Lung (tissue), 12 donors: ENCODE results near the gene SLC2A6. TPM values are rescaled to one million over a fixed set of nuclear protein-coding genes. Genes with fewer than 3 reads are reported as not detected.

ENCODE experiments used
- ATAC-seq: fragments of 200-7000 bp; cut with Tn5 transposase; one replicate; pipeline ENCODE4 v1.9.1; 2020; ENCODE audit warnings: moderate number of reproducible peaks; ENCODE audit not compliant: insufficient read depth, low FRiP score
- DNase-seq, 3 donors: peaks; one replicate each; pipeline ENCODE4 v3.0.0-alpha.2; 2013 to 2017
- H3K27ac ChIP-seq, 2 donors: one replicate each; pipeline ENCODE4 v1.5.1; 2013; ENCODE audit warnings: mild to moderate bottlenecking in 2 of 2, moderate library complexity in 2 of 2, control low read depth in 1 of 2, inconsistent platforms in 1 of 2, low read depth in 1 of 2, low read length in 1 of 2
- H3K27me3 ChIP-seq, 3 donors: one replicate each; pipeline ENCODE4 v1.5.1; 2013; ENCODE audit warnings: low read length in 2 of 3; ENCODE audit not compliant: control insufficient read depth in 3 of 3, insufficient read depth in 3 of 3
- H3K36me3 ChIP-seq, 4 donors: one replicate each; pipeline ENCODE4 v1.5.1; 2013; ENCODE audit warnings: low read length in 4 of 4, mild to moderate bottlenecking in 1 of 4, moderate library complexity in 1 of 4; ENCODE audit not compliant: control insufficient read depth in 4 of 4, insufficient read depth in 4 of 4
- H3K4me1 ChIP-seq, 5 donors: one replicate each; pipeline ENCODE4 v1.5.1; 2013; ENCODE audit warnings: low read length in 5 of 5, mild to moderate bottlenecking in 2 of 5, moderate library complexity in 1 of 5; ENCODE audit not compliant: control insufficient read depth in 5 of 5, insufficient read depth in 5 of 5
- H3K4me3 ChIP-seq: one replicate; pipeline ENCODE4 v1.5.1; 2013; ENCODE audit warnings: mild to moderate bottlenecking, control low read depth, moderate library complexity
- H3K9ac ChIP-seq, 2 donors: one replicate each; pipeline ENCODE4 v1.5.1; 2013; ENCODE audit warnings: low read length in 2 of 2, control low read depth in 1 of 2; ENCODE audit not compliant: insufficient read depth in 1 of 2
- H3K9me3 ChIP-seq, 4 donors: one replicate each; pipeline ENCODE4 v1.5.1; 2013; ENCODE audit warnings: low read length in 3 of 4, mild to moderate bottlenecking in 1 of 4, moderate library complexity in 1 of 4; ENCODE audit not compliant: control insufficient read depth in 4 of 4, insufficient read depth in 3 of 4
- WGBS, 2 donors: extraction: QIAGEN DNeasy Blood & Tissue Kit; methylation state at CpG; one replicate each; pipeline ENCODE4 v1.1.7; 2013; 5-methylcytosine and 5-hydroxymethylcytosine counted together
- polyA plus RNA-seq, 2 donors: library from polyadenylated mRNA; stranded (reverse); fragments of 200-250 nt; gene quantifications; one replicate each; pipeline ENCODE4 v1.2.1, GENCODE V29; 2013
- total RNA-seq, 2 donors: library from RNA; depleted of rRNA in 1 of 2; stranded (reverse); fragments of >200 nt in 1 of 2; gene quantifications; one replicate each; pipeline ENCODE4 v1.2.1, GENCODE V29; 2014 to 2021
- TF ChIP-seq, protein P1 (sequence below): IDR thresholded peaks from 2 replicates; pipeline ENCODE4 v1.5.1; 2012; ENCODE audit warnings: mild to moderate bottlenecking; ENCODE audit errors: control extremely low read depth, extremely low read depth
- donor health status: control.
- donor health status: control.
- donor health status: Bipolar disorder and iron deficiency.
- donor health status: healthy.
- donor health status: DM: yes; HTN: yes; CAD: no.

The SLC2A6 gene
- total and polyA plus RNA-seq, 4 donors: 8.4 to 49.6 (median 18.5) TPM

DNA sequence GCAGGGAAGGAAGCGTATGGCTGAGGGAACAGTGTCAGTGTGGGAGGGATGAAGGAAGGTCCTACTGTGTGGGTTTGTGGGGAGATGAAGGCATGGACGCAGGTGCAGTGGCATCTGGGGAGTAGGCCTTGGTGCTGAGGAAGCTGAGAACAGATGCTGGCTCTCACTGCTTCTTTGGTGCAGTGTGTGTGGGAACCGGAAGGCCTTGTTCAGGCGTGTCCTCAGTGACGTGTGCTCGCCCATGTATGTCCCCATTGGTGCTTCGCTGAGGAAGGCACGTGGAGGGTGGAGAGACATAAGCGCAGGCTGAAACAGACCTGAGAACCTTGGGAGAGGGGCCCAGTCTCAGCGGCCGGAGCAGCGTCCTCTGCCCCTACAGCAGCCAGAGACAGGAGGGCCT lies 38.0 kb downstream of the SLC2A6 start:
- TF ChIP-seq, protein P1, sequence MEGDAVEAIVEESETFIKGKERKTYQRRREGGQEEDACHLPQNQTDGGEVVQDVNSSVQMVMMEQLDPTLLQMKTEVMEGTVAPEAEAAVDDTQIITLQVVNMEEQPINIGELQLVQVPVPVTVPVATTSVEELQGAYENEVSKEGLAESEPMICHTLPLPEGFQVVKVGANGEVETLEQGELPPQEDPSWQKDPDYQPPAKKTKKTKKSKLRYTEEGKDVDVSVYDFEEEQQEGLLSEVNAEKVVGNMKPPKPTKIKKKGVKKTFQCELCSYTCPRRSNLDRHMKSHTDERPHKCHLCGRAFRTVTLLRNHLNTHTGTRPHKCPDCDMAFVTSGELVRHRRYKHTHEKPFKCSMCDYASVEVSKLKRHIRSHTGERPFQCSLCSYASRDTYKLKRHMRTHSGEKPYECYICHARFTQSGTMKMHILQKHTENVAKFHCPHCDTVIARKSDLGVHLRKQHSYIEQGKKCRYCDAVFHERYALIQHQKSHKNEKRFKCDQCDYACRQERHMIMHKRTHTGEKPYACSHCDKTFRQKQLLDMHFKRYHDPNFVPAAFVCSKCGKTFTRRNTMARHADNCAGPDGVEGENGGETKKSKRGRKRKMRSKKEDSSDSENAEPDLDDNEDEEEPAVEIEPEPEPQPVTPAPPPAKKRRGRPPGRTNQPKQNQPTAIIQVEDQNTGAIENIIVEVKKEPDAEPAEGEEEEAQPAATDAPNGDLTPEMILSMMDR: no peak
- Histone ChIP-seq H3K4me1 (no peaks in the 10 kb centered on the region), H3K27me3 (no peaks in the 10 kb centered on the region), H3K9me3 (no peaks in the 10 kb centered on the region), H3K27ac (no peak overlapping the region), H3K4me3 (no peak overlapping the region), H3K9ac (no peak overlapping the region), H3K36me3 (no peaks in the 10 kb centered on the region)
- 94 to 95% methylated on average over 12 of the region's 12 CpGs for WGBS, 2 donors
- DNase-seq: no peak
- no peak for ATAC-seq

DNA sequence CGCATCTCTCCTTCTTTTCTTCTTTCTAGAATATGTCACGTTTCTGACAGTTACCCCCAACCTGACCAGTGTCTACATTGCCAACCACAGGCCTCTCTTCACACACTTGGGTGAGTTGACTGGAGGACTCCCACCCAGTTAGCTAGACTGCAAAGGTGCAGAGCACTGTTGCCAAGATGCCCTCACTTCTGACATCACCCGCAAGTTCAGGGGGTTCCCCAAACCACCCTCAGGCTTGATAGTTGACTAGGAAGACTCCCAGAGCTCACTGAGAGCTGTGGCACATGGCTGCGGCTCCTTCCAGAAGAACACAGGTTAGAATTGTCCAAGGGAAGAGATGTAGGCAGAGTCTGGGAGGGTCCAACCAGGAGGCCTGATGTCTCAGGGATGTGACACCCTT lies 39.6 kb downstream of the SLC2A6 start:
- Histone ChIP-seq H3K27ac (no peak overlapping the region), H3K4me3 (no peak overlapping the region), H3K9me3 (no peaks in the 10 kb centered on the region), H3K9ac (no peak overlapping the region), H3K27me3 (no peaks in the 10 kb centered on the region), H3K4me1 (no peaks in the 10 kb centered on the region), H3K36me3 (no peaks in the 10 kb centered on the region)
- TF ChIP-seq, protein P1: no peak
- ATAC-seq (no peak), DNase-seq (no peak)
- WGBS, 2 donors: 70 to 74% methylated on average over 4 of the region's 4 CpGs

DNA sequence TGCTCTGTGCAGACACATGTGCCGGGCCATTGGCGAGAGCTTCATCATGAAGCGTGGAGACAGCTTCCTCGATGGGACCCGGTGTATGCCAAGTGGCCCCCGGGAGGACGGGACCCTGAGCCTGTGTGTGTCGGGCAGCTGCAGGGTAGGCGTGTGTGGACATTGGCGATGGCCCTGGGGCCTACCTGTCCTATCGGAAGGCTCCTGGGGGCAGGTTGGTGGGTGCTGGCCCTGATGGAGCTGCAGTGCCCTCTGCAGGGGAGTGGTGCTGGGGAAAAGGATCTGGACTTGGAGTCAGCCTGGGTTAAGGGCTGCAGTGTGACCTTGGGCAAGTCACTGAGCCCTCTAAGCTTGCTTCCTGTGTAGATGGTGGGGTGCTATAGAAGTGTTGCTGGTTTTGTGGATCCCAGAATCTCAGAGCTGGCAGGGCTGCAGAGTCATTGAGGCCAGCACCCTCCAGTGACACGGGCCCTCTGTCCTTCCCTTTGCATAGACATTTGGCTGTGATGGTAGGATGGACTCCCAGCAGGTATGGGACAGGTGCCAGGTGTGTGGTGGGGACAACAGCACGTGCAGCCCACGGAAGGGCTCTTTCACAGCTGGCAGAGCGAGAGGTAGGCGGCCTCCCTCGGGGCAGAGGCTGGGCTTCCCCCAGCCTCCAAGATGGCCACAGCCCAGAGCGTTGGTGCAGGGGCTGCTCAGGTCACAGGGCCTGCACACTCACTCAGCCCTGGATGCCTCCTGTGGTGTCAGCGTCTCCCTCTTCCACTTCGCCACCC lies 41.0 kb downstream of the SLC2A6 start:
- DNase-seq (no peak), ATAC-seq (no peak)
- no peak overlapping the region for H3K9ac ChIP-seq
- no peaks in the 10 kb centered on the region for H3K36me3 ChIP-seq
- H3K9me3 ChIP-seq: no peaks in the 10 kb centered on the region
- H3K4me3 ChIP-seq: no peak overlapping the region
- no peaks in the 10 kb centered on the region for H3K4me1 ChIP-seq
- no peaks in the 10 kb centered on the region for H3K27me3 ChIP-seq
- H3K27ac ChIP-seq: no peak overlapping the region
- WGBS, 2 donors: 92 to 97% methylated on average over 20 of the region's 20 CpGs
- TF ChIP-seq, protein P1: no peak
